Epidermal melanocyte (primary cell): ENCODE measurements around the gene MAP4K3.

Source experiments
- DNase-seq: peaks from one replicate; pipeline ENCODE4 v3.0.0; 2011; ENCODE audit warnings: low spot score; ENCODE audit not compliant: insufficient read length

Gene MAP4K3

GRCh38 chr2:39436592-39437521, at the start of gene MAP4K3:
Gene MAP4K3, minus strand, starts transcription at chr2:39437285. Its CDS starts 298 bp downstream, at chr2:39436987.
- DNase-seq, result peak; percentile 84

GRCh38 chr2:39486071-39486470, 49.0 kb upstream of the MAP4K3 start:
- no peak for DNase-seq

GRCh38 chr2:39484620-39485495, 47.8 kb upstream of the MAP4K3 start:
- no peak for DNase-seq

- DNase-seq, result no peak
These were observed 47.1 kb upstream of the MAP4K3 start for GRCh38 chr2:39484206-39484605.

GRCh38 chr2:39483534-39483933, 46.4 kb upstream of the MAP4K3 start:
- DNase-seq, result no peak

- DNase-seq, result no peak
These were observed 44.5 kb upstream of the MAP4K3 start for GRCh38 chr2:39481611-39482010.

GRCh38 chr2:39479696-39480095, 42.6 kb upstream of the MAP4K3 start:
- no peak for DNase-seq

GRCh38 chr2:39479053-39479670, 42.1 kb upstream of the MAP4K3 start:
- no peak for DNase-seq

GRCh38 chr2:39476524-39476923, 39.4 kb upstream of the MAP4K3 start:
- DNase-seq, result no peak

- no peak for DNase-seq
These were observed 37.9 kb upstream of the MAP4K3 start for GRCh38 chr2:39475006-39475405.

GRCh38 chr2:39470580-39470979, 33.5 kb upstream of the MAP4K3 start:
- no peak for DNase-seq

GRCh38 chr2:39469807-39470206, 32.7 kb upstream of the MAP4K3 start:
- DNase-seq, result peak; percentile 30

GRCh38 chr2:39468579-39469451, 31.7 kb upstream of the MAP4K3 start:
- no peak for DNase-seq

- DNase-seq, result no peak
These were observed 29.2 kb upstream of the MAP4K3 start for GRCh38 chr2:39466311-39466710.

- no peak for DNase-seq
These were observed 27.8 kb upstream of the MAP4K3 start for GRCh38 chr2:39464864-39465263.

GRCh38 chr2:39455826-39456225, 18.7 kb upstream of the MAP4K3 start:
- no peak for DNase-seq

- DNase-seq, result no peak
These were observed 15.3 kb upstream of the MAP4K3 start for GRCh38 chr2:39452396-39452795.

GRCh38 chr2:39451954-39452353, 14.9 kb upstream of the MAP4K3 start:
- DNase-seq, result no peak

- no peak for DNase-seq
These were observed 11.1 kb upstream of the MAP4K3 start for GRCh38 chr2:39448169-39448502.

- no peak for DNase-seq
These were observed 10.4 kb upstream of the MAP4K3 start for GRCh38 chr2:39447266-39448168.
